Bronchial epithelial cell (primary cell): ENCODE results near the gene FBXO42. TPM values are rescaled to one million over a fixed set of nuclear protein-coding genes. Genes with fewer than 3 reads are reported as not detected.
"Not testable (repeated sequence)": the region's sequence is repeated elsewhere in the genome, so short reads cannot be mapped to it uniquely, and the experiment has no call there.

Source experiments
- DNase-seq: peaks from one replicate; pipeline ENCODE4 v3.0.0-alpha.2; 2010; ENCODE audit warnings: low read depth
- FAIRE-seq: peaks from 2 replicates; lab custom pipeline; 2011; peaks lifted over from hg19 to GRCh38; lab: Jason Lieb, UNC
- H3K27me3 ChIP-seq: 2 replicates; pipeline ENCODE4 v1.5.1; 2011; ENCODE audit warnings: low read length; ENCODE audit not compliant: control insufficient read depth, insufficient read depth
- H3K36me3 ChIP-seq: 2 replicates; pipeline ENCODE4 v1.5.1; 2011; ENCODE audit warnings: low read length; ENCODE audit not compliant: control insufficient read depth, insufficient read depth
- H3K4me3 ChIP-seq: 2 replicates; pipeline ENCODE4 v1.5.1; 2011; ENCODE audit warnings: mild to moderate bottlenecking, low read depth, low read length, control low read depth
- total RNA-seq: library from RNA; depleted of rRNA; stranded (reverse); fragments of >200 nt; gene quantifications from 2 replicates; pipeline ENCODE4 v1.2.1, GENCODE V29; 2014
- TF ChIP-seq, protein P1 (sequence below): IDR thresholded peaks from 2 replicates; pipeline ENCODE4 v1.5.1; 2011; ENCODE audit warnings: mild to moderate bottlenecking, moderate library complexity, low read length, control low read depth, inconsistent platforms; ENCODE audit not compliant: insufficient read depth, severe bottlenecking

FBXO42 gene
- total RNA-seq, 1 donor from 2014 or later = 10.8 TPM

DNA sequence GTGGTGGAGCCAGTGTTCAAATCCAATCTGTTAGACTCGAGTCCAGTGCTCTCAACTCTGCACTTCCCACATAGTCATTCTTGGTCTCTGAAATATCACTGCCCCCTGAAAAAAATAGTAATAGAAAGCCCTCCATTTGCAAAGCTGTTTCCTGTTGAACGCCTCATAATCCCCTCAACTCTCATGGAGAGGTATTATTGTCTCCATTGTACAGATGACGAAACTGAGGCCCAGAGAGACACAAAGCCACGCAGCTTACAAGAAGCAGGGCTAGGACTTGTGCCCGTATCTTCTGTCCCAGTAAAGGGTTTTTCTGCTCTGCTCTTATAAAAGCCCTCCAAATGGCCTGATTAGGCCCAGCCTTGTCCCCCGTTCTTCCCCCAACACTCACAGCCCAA lies 133.6 kb downstream of the FBXO42 start:
- no peaks in the 10 kb centered on the region for H3K36me3 ChIP-seq
- H3K27me3 ChIP-seq = no peaks in the 10 kb centered on the region
- TF ChIP-seq, protein P1, sequence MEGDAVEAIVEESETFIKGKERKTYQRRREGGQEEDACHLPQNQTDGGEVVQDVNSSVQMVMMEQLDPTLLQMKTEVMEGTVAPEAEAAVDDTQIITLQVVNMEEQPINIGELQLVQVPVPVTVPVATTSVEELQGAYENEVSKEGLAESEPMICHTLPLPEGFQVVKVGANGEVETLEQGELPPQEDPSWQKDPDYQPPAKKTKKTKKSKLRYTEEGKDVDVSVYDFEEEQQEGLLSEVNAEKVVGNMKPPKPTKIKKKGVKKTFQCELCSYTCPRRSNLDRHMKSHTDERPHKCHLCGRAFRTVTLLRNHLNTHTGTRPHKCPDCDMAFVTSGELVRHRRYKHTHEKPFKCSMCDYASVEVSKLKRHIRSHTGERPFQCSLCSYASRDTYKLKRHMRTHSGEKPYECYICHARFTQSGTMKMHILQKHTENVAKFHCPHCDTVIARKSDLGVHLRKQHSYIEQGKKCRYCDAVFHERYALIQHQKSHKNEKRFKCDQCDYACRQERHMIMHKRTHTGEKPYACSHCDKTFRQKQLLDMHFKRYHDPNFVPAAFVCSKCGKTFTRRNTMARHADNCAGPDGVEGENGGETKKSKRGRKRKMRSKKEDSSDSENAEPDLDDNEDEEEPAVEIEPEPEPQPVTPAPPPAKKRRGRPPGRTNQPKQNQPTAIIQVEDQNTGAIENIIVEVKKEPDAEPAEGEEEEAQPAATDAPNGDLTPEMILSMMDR = no peak
- FAIRE-seq = no peak
- H3K4me3 ChIP-seq = no peak overlapping the region
- no peak for DNase-seq

DNA sequence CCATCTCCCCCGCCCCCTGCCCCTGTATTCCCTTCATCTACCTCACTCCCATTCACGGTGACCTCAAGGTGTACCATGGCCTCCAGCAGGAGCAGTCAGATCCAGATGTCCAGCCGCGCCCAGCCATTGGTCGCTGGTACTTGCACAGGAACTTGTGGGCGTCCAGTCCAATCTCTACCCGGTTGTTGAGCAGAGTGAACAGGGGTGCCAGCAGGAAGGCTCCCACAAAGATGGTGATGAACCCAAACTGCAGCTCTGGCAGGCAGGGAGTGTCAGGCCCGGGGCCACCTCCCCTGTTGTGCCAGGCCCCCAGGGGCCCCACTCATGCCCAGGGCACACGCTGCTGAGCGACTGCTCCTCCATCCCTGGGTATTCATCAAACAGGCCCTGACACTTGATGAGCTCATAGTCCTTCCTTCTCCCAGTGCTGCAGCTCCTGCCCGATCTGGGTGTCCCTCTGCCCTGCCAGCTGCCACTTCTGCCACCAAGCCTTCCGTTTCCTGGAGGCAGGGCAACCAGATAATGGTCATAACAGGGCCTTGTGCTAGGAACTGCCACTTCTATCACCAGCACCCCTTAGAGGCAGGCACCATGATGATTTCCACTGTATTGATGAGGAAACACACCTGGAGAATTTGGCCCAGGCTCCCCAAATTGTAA lies 134.1 kb downstream of the FBXO42 start:
- DNase-seq = no peak
- H3K36me3 ChIP-seq = no peaks in the 10 kb centered on the region
- H3K27me3 ChIP-seq = no peaks in the 10 kb centered on the region
- TF ChIP-seq, protein P1 = no peak
- no peak for FAIRE-seq
- H3K4me3 ChIP-seq = no peak overlapping the region

DNA sequence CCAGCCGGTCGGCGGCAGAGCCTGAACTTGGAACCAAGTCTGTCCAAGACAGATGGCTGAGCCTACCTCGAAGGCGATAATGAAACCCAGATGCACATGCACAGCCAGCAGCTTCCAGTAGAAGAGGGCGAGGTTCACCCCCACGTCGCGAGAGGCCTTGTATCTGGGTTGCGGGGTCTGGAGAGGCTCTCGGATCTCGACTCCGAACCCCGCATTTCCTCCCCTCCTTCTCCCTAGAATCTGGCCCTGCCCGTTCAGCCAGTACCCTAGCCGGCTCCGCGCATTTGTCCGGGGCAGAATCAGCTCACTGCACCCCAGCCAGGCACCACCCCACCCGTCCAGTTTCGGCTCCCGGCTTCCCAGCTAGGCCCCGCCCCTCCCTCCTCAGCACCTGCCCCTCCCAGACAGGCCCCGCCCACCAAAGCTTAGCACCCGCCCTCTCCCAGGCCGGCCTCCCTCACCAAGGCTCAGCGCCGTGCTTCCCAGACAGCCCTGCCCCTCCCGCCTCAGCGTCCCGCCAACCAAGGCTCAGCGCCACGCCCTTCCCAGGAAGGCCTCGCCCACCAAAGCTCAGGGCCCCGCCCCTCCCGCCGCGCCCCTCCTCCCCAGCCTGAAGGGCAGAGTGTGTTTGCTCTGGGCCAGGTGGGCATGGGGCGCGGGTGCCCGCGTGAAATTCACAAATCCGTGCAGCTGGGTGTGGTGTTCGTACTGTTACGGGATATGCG lies 135.1 kb downstream of the FBXO42 start:
- Histone ChIP-seq H3K36me3 (no peaks in the 10 kb centered on the region), H3K4me3 (peak overlapping the region; percentile 48), H3K27me3 (no peaks in the 10 kb centered on the region)
- TF ChIP-seq, protein P1 = no peak
- DNase-seq = peak; percentile 90
- FAIRE-seq = no peak

DNA sequence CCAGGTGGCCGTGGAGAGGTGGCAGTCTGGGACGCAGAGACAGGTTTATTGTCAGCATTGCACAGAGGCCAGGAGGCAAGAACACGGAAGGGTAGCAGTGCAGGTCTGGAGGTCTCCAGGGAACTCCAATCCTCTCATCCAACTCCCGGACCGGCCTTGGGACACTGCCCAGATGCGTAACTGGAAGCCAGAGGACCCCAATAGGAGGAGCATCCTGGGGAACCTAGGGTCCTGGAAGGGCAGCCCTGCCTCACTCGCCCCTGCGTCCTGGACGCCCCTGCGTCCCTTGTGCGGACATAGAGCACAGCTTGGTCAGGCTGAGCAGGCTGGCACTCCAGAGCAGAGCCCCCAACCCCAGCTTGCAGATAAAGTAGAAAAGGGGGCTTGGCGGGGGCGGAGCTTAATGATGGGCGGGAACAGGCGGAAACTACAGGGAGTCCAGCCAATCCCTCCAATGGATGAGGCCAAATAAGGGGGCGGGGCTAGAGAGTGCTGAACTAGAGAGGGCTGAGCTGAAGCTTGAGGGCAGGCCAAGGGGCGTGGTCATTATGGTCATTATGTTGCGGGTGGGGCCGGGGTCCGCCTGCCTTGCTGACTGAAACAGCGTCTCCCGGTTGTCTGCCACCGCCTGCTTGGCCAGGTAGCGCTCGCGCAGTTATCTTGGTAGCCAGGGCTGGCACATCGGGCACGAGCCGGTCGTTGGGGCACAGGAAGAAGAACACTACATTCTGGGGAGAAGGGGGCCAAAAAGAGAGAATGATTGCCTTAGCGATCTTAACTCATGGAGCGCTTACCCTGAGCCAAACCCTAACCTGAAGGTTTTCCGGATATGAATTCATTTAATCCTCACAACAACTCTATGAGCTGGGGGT lies 136.2 kb downstream of the FBXO42 start:
- FAIRE-seq = no peak
- TF ChIP-seq, protein P1 = no peak
- Histone ChIP-seq H3K27me3 (no peaks in the 10 kb centered on the region), H3K36me3 (no peaks in the 10 kb centered on the region), H3K4me3 (peak overlapping the region; percentile 48)
- DNase-seq = peak; percentile 83

DNA sequence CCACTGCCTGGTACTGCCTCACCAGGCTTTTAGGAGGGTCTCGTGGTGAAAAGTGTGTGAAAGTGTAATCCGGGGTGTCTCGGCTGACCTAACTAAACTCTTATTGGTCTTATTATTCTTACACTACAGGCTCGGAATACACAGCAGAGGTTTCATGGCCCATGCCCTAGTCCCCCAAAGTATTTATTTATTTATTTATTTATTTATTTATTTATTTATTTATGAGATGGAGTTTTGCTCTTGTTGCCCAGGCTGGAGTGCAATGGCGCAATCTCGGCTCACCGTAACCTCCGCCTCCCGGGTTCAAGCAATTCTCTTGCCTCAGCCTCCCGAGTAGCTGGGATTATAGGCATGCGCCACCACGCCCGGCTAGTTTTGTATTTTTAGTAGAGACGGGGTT lies 137.0 kb downstream of the FBXO42 start:
- not testable (repeated sequence) for FAIRE-seq, DNase-seq, H3K4me3 ChIP-seq, H3K36me3 ChIP-seq, H3K27me3 ChIP-seq

DNA sequence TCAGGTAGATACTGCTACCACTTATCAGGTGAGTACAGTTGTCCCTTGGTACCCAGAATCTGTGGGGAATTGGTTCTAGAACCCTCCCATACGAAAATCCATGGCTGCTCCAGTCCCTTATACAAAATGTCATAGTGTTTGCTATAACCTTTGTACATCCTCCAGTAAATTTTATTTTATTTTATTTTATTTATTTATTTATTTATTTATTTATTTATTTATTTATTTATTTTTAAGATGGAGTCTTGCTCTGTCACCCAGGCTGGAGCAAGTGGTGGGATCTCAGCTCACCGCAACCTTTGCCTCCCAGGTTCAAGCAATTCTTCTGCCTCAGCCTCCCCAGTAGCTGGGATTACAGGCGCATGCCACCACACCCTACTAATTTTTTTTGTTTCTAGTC lies 138.7 kb downstream of the FBXO42 start:
- H3K27me3 ChIP-seq, FAIRE-seq, H3K4me3 ChIP-seq, H3K36me3 ChIP-seq, DNase-seq: not testable (repeated sequence)
